ENCODE measurements around the gene TRAP1.
"Not testable (repeated sequence)": the region's sequence is repeated elsewhere in the genome, so short reads cannot be mapped to it uniquely, and the experiment has no call there.

Gene TRAP1

GRCh38 chr16:3728424-3729160, 11.3 kb upstream of the TRAP1 start:
- Histone ChIP-seq H3K9me3 (ENCODE audit: control insufficient read depth, low read length) (no peaks in the 10 kb centered on the region), H3K4me3 (ENCODE audit: extremely low read depth, insufficient read depth, low read length, poor library complexity, severe bottlenecking) (no peak overlapping the region), H3K4me1 (ENCODE audit: control insufficient read depth, insufficient read depth, low read length, poor library complexity, severe bottlenecking) (no peaks in the 10 kb centered on the region), H3K27ac (ENCODE audit: low read depth, low read length, severe bottlenecking) (no peak overlapping the region), H3K36me3 (ENCODE audit: control insufficient read depth, insufficient read depth, low read length) (peaks cover 67% of the 10 kb centered on the region)
- 97 to 98% methylated on average over 28 to 31 of the region's 31 CpGs for WGBS, 2 experiments (ENCODE audit: insufficient coverage in 2 of 2)

- 93 to 94% methylated on average over 17 to 21 of the region's 21 CpGs for WGBS, 2 experiments (ENCODE audit: insufficient coverage in 2 of 2)
- H3K27ac ChIP-seq (ENCODE audit: low read depth, low read length, severe bottlenecking), result no peak overlapping the region
- peaks cover 62% of the 10 kb centered on the region for H3K36me3 ChIP-seq (ENCODE audit: control insufficient read depth, insufficient read depth, low read length)
Measured at GRCh38 chr16:3727806-3728381, 10.6 kb upstream of the TRAP1 start.

GRCh38 chr16:3726021-3726687, 8.8 kb upstream of the TRAP1 start:
- Histone ChIP-seq H3K4me3 (ENCODE audit: extremely low read depth, insufficient read depth, low read length, poor library complexity, severe bottlenecking) (no peak overlapping the region), H3K9me3 (ENCODE audit: control insufficient read depth, low read length) (no peaks in the 10 kb centered on the region), H3K4me1 (ENCODE audit: control insufficient read depth, insufficient read depth, low read length, poor library complexity, severe bottlenecking) (no peaks in the 10 kb centered on the region), H3K36me3 (ENCODE audit: control insufficient read depth, insufficient read depth, low read length) (peaks cover 47% of the 10 kb centered on the region), H3K27ac (ENCODE audit: low read depth, low read length, severe bottlenecking) (no peak overlapping the region)
- WGBS, 2 experiments (ENCODE audit: insufficient coverage in 2 of 2), result 95 to 96% methylated on average over 16 to 26 of the region's 33 CpGs

More at GRCh38 chr16:3727806-3728381, 10.6 kb upstream of the TRAP1 start:
- no peaks in the 10 kb centered on the region for H3K9me3 ChIP-seq (ENCODE audit: control insufficient read depth, low read length)
- no peak overlapping the region for H3K4me3 ChIP-seq (ENCODE audit: extremely low read depth, insufficient read depth, low read length, poor library complexity, severe bottlenecking)
- H3K4me1 ChIP-seq (ENCODE audit: control insufficient read depth, insufficient read depth, low read length, poor library complexity, severe bottlenecking), result no peaks in the 10 kb centered on the region

GRCh38 chr16:3725276-3725675, 8.0 kb upstream of the TRAP1 start:
- Histone ChIP-seq H3K4me3 (ENCODE audit: extremely low read depth, insufficient read depth, low read length, poor library complexity, severe bottlenecking) (no peak overlapping the region), H3K36me3 (ENCODE audit: control insufficient read depth, insufficient read depth, low read length) (peaks cover 38% of the 10 kb centered on the region), H3K27ac (ENCODE audit: low read depth, low read length, severe bottlenecking) (no peak overlapping the region), H3K9me3 (ENCODE audit: control insufficient read depth, low read length) (no peaks in the 10 kb centered on the region), H3K4me1 (ENCODE audit: control insufficient read depth, insufficient read depth, low read length, poor library complexity, severe bottlenecking) (no peaks in the 10 kb centered on the region)
- WGBS, 2 experiments (ENCODE audit: insufficient coverage in 2 of 2), result 90 to 93% methylated on average over 6 to 8 of the region's 8 CpGs

- H3K9me3 ChIP-seq (ENCODE audit: control insufficient read depth, low read length), result no peaks in the 10 kb centered on the region
- peaks cover 11% of the 10 kb centered on the region for H3K36me3 ChIP-seq (ENCODE audit: control insufficient read depth, insufficient read depth, low read length)
- H3K27ac ChIP-seq (ENCODE audit: low read depth, low read length, severe bottlenecking), result no peak overlapping the region
- WGBS, 2 experiments (ENCODE audit: insufficient coverage in 2 of 2), result 87 to 95% methylated on average over 6 to 9 of the region's 10 CpGs
- H3K4me1 ChIP-seq (ENCODE audit: control insufficient read depth, insufficient read depth, low read length, poor library complexity, severe bottlenecking), result no peaks in the 10 kb centered on the region
- no peak overlapping the region for H3K4me3 ChIP-seq (ENCODE audit: extremely low read depth, insufficient read depth, low read length, poor library complexity, severe bottlenecking)
Measured at GRCh38 chr16:3722508-3722907, 5.2 kb upstream of the TRAP1 start.

- H3K27ac ChIP-seq (ENCODE audit: low read depth, low read length, severe bottlenecking), result no peak overlapping the region
- no peaks in the 10 kb centered on the region for H3K36me3 ChIP-seq (ENCODE audit: control insufficient read depth, insufficient read depth, low read length)
- no peaks in the 10 kb centered on the region for H3K9me3 ChIP-seq (ENCODE audit: control insufficient read depth, low read length)
- WGBS, 2 experiments (ENCODE audit: insufficient coverage in 2 of 2), result 94 to 96% methylated on average over 5 to 10 of the region's 11 CpGs
- no peak overlapping the region for H3K4me3 ChIP-seq (ENCODE audit: extremely low read depth, insufficient read depth, low read length, poor library complexity, severe bottlenecking)
- no peaks in the 10 kb centered on the region for H3K4me1 ChIP-seq (ENCODE audit: control insufficient read depth, insufficient read depth, low read length, poor library complexity, severe bottlenecking)
Measured at GRCh38 chr16:3720418-3720817, 3.1 kb upstream of the TRAP1 start.

- WGBS, 2 experiments (ENCODE audit: insufficient coverage in 2 of 2), result 98% methylated on average over 4 to 5 of the region's 10 CpGs
- Histone ChIP-seq H3K27ac (ENCODE audit: low read depth, low read length, severe bottlenecking) (no peak overlapping the region), H3K9me3 (ENCODE audit: control insufficient read depth, low read length) (no peaks in the 10 kb centered on the region), H3K4me1 (ENCODE audit: control insufficient read depth, insufficient read depth, low read length, poor library complexity, severe bottlenecking) (no peaks in the 10 kb centered on the region), H3K36me3 (ENCODE audit: control insufficient read depth, insufficient read depth, low read length) (no peaks in the 10 kb centered on the region), H3K4me3 (ENCODE audit: extremely low read depth, insufficient read depth, low read length, poor library complexity, severe bottlenecking) (no peak overlapping the region)
Measured at GRCh38 chr16:3718628-3719027, 1.3 kb upstream of the TRAP1 start.

- no peaks in the 10 kb centered on the region for H3K4me1 ChIP-seq (ENCODE audit: control insufficient read depth, insufficient read depth, low read length, poor library complexity, severe bottlenecking)
- no peaks in the 10 kb centered on the region for H3K36me3 ChIP-seq (ENCODE audit: control insufficient read depth, insufficient read depth, low read length)
- H3K4me3 ChIP-seq (ENCODE audit: extremely low read depth, insufficient read depth, low read length, poor library complexity, severe bottlenecking), result peak overlapping the region; percentile 77
- 41 to 63% methylated on average over 2 to 3 of the region's 5 CpGs for WGBS, 2 experiments (ENCODE audit: insufficient coverage in 2 of 2)
- peak overlapping the region; percentile 75 for H3K27ac ChIP-seq (ENCODE audit: low read depth, low read length, severe bottlenecking)
- H3K9me3 ChIP-seq (ENCODE audit: control insufficient read depth, low read length), result no peaks in the 10 kb centered on the region
Measured at GRCh38 chr16:3718019-3718391, 681 bp upstream of the TRAP1 start.

GRCh38 chr16:3716831-3717234, 491 bp downstream of the TRAP1 start:
- 1 to 2% methylated on average over 22 to 26 of the region's 34 CpGs for WGBS, 2 experiments (ENCODE audit: insufficient coverage in 2 of 2)
- Histone ChIP-seq H3K4me3 (ENCODE audit: extremely low read depth, insufficient read depth, low read length, poor library complexity, severe bottlenecking) (peak overlapping the region; percentile 77), H3K36me3 (ENCODE audit: control insufficient read depth, insufficient read depth, low read length) (peaks cover under 1% of the 10 kb centered on the region), H3K9me3 (ENCODE audit: control insufficient read depth, low read length) (no peaks in the 10 kb centered on the region), H3K27ac (ENCODE audit: low read depth, low read length, severe bottlenecking) (peak overlapping the region; percentile 45), H3K4me1 (ENCODE audit: control insufficient read depth, insufficient read depth, low read length, poor library complexity, severe bottlenecking) (no peaks in the 10 kb centered on the region)

- H3K27ac ChIP-seq (ENCODE audit: low read depth, low read length, severe bottlenecking), result no peak overlapping the region
- no peaks in the 10 kb centered on the region for H3K4me1 ChIP-seq (ENCODE audit: control insufficient read depth, insufficient read depth, low read length, poor library complexity, severe bottlenecking)
- no peak overlapping the region for H3K4me3 ChIP-seq (ENCODE audit: extremely low read depth, insufficient read depth, low read length, poor library complexity, severe bottlenecking)
- H3K9me3 ChIP-seq (ENCODE audit: control insufficient read depth, low read length), result no peaks in the 10 kb centered on the region
- peaks cover 6% of the 10 kb centered on the region for H3K36me3 ChIP-seq (ENCODE audit: control insufficient read depth, insufficient read depth, low read length)
- WGBS, 2 experiments (ENCODE audit: insufficient coverage in 2 of 2), result 90% methylated on average over 7 of the region's 7 CpGs
Measured at GRCh38 chr16:3715430-3715829, 1.9 kb downstream of the TRAP1 start.

- H3K27ac ChIP-seq (ENCODE audit: low read depth, low read length, severe bottlenecking); H3K4me3 ChIP-seq (ENCODE audit: extremely low read depth, insufficient read depth, low read length, poor library complexity, severe bottlenecking); H3K9me3 ChIP-seq (ENCODE audit: control insufficient read depth, low read length): not testable (repeated sequence)
Measured at GRCh38 chr16:3714378-3714777, 2.9 kb downstream of the TRAP1 start.

More at GRCh38 chr16:3714378-3714777, 2.9 kb downstream of the TRAP1 start:
- not testable (repeated sequence) for H3K4me1 ChIP-seq (ENCODE audit: control insufficient read depth, insufficient read depth, low read length, poor library complexity, severe bottlenecking)
- H3K36me3 ChIP-seq (ENCODE audit: control insufficient read depth, insufficient read depth, low read length), result peaks cover 13% of the 10 kb centered on the region
- WGBS, 2 experiments (ENCODE audit: insufficient coverage in 2 of 2), result 95 to 96% methylated on average over 7 to 8 of the region's 10 CpGs

Data from mesodermal cell (in vitro differentiated cells).